ENCODE measurements around the gene CBS.

CBS gene

DNA sequence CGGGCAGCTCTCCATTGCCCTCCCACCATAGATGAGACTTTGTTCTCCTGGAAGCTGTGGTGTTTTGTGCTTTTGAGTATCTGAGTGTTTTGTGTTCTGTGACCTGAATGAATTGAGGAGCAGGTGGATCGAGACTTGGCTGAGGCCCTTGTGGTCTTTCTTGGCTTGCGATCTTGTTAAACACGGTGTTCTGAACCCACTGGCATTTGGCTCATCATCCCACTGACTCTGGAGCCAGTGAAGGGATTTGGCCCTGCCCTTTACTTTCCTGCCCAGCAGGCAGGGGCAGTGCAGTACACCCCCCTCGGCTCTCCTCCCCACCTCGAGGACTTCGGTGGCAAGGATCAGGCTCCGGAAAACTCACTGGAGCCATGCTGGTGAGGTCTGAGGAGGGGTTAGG lies 70.7 kb downstream of the CBS start:
- no peak overlapping the region for H3K4me3 ChIP-seq (ENCODE audit: low read depth, low read length)
- H3K9me3 ChIP-seq (ENCODE audit: control insufficient read depth, insufficient read depth, low read depth, low read length) = peaks cover 13% of the 10 kb centered on the region
- H3K27ac ChIP-seq (ENCODE audit: low read depth, low read length) = no peak overlapping the region
- H3K36me3 ChIP-seq (ENCODE audit: control insufficient read depth, insufficient read depth, low read length) = peaks cover 34% of the 10 kb centered on the region
- H3K27me3 ChIP-seq (ENCODE audit: control insufficient read depth, insufficient read depth, low read length) = no peaks in the 10 kb centered on the region
- peaks cover 7% of the 10 kb centered on the region for H3K4me1 ChIP-seq (ENCODE audit: control insufficient read depth, insufficient read depth, low read length)
- H3K9ac ChIP-seq (ENCODE audit: low read length) = no peak overlapping the region

Measured in HUES6 (cell line).